ENCODE measurements around the gene SYNE4.
"Not testable (repeated sequence)": the region's sequence is repeated elsewhere in the genome, so short reads cannot be mapped to it uniquely, and the experiment has no call there.

The SYNE4 gene

GRCh38 chr19:35986111-35986510, 22.5 kb downstream of the SYNE4 start:
- Mint-ChIP-seq H3K27ac (no peak overlapping the region), H3K36me3 (peaks cover 2% of the 10 kb centered on the region), H3K4me1 (peaks cover 7% of the 10 kb centered on the region), H3K9me3 (no peaks in the 10 kb centered on the region), H3K4me3 (peak overlapping the region; percentile 71), H3K27me3 (peaks cover 22% of the 10 kb centered on the region)

GRCh38 chr19:35983177-35983576, 25.4 kb downstream of the SYNE4 start:
- H3K4me1 Mint-ChIP-seq = peaks cover 7% of the 10 kb centered on the region
- no peak overlapping the region for H3K4me3 Mint-ChIP-seq
- peaks cover 2% of the 10 kb centered on the region for H3K36me3 Mint-ChIP-seq
- no peak overlapping the region for H3K27ac Mint-ChIP-seq
- peaks cover 33% of the 10 kb centered on the region for H3K27me3 Mint-ChIP-seq
- no peaks in the 10 kb centered on the region for H3K9me3 Mint-ChIP-seq

GRCh38 chr19:35980997-35981396, 27.6 kb downstream of the SYNE4 start:
- H3K4me3 Mint-ChIP-seq, H3K36me3 Mint-ChIP-seq, H3K4me1 Mint-ChIP-seq, H3K27ac Mint-ChIP-seq, H3K9me3 Mint-ChIP-seq: not testable (repeated sequence)
- peaks cover 32% of the 10 kb centered on the region for H3K27me3 Mint-ChIP-seq

GRCh38 chr19:35978832-35979365, 29.7 kb downstream of the SYNE4 start:
- Mint-ChIP-seq H3K4me3 (no peak overlapping the region), H3K27me3 (peaks cover 19% of the 10 kb centered on the region), H3K4me1 (no peaks in the 10 kb centered on the region), H3K27ac (no peak overlapping the region), H3K9me3 (no peaks in the 10 kb centered on the region), H3K36me3 (no peaks in the 10 kb centered on the region)

GRCh38 chr19:35978271-35978670, 30.3 kb downstream of the SYNE4 start:
- no peaks in the 10 kb centered on the region for H3K4me1 Mint-ChIP-seq
- no peak overlapping the region for H3K27ac Mint-ChIP-seq
- H3K9me3 Mint-ChIP-seq = no peaks in the 10 kb centered on the region
- H3K4me3 Mint-ChIP-seq = no peak overlapping the region
- H3K36me3 Mint-ChIP-seq = no peaks in the 10 kb centered on the region
- H3K27me3 Mint-ChIP-seq = peaks cover 18% of the 10 kb centered on the region

- H3K4me1 Mint-ChIP-seq = no peaks in the 10 kb centered on the region
- no peaks in the 10 kb centered on the region for H3K9me3 Mint-ChIP-seq
- peaks cover 18% of the 10 kb centered on the region for H3K27me3 Mint-ChIP-seq
- peak overlapping the region; percentile 89 for H3K27ac Mint-ChIP-seq
- H3K36me3 Mint-ChIP-seq = no peaks in the 10 kb centered on the region
- H3K4me3 Mint-ChIP-seq = peak overlapping the region; percentile 5
These were observed 31.0 kb downstream of the SYNE4 start for GRCh38 chr19:35977446-35978222.

GRCh38 chr19:35975608-35976214, 32.9 kb downstream of the SYNE4 start:
- H3K4me3 Mint-ChIP-seq = no peak overlapping the region
- H3K9me3 Mint-ChIP-seq = no peaks in the 10 kb centered on the region
- H3K4me1 Mint-ChIP-seq = no peaks in the 10 kb centered on the region
- H3K36me3 Mint-ChIP-seq = no peaks in the 10 kb centered on the region
- H3K27ac Mint-ChIP-seq = no peak overlapping the region
- peaks cover 16% of the 10 kb centered on the region for H3K27me3 Mint-ChIP-seq

- Mint-ChIP-seq H3K27me3 (peaks cover 10% of the 10 kb centered on the region), H3K4me3 (no peak overlapping the region), H3K4me1 (peaks cover 3% of the 10 kb centered on the region), H3K9me3 (no peaks in the 10 kb centered on the region), H3K36me3 (no peaks in the 10 kb centered on the region), H3K27ac (peak overlapping the region; percentile 23)
These were observed 35.1 kb downstream of the SYNE4 start for GRCh38 chr19:35973487-35973886.

- no peak overlapping the region for H3K4me3 Mint-ChIP-seq
- peaks cover 3% of the 10 kb centered on the region for H3K4me1 Mint-ChIP-seq
- H3K9me3 Mint-ChIP-seq = no peaks in the 10 kb centered on the region
- H3K27me3 Mint-ChIP-seq = no peaks in the 10 kb centered on the region
- no peak overlapping the region for H3K27ac Mint-ChIP-seq
- no peaks in the 10 kb centered on the region for H3K36me3 Mint-ChIP-seq
These were observed 41.8 kb downstream of the SYNE4 start for GRCh38 chr19:35966771-35967170.

GRCh38 chr19:35963514-35963913, 45.1 kb downstream of the SYNE4 start:
- peaks cover 8% of the 10 kb centered on the region for H3K4me1 Mint-ChIP-seq
- no peak overlapping the region for H3K27ac Mint-ChIP-seq
- H3K36me3 Mint-ChIP-seq = no peaks in the 10 kb centered on the region
- no peak overlapping the region for H3K4me3 Mint-ChIP-seq
- H3K9me3 Mint-ChIP-seq = no peaks in the 10 kb centered on the region
- no peaks in the 10 kb centered on the region for H3K27me3 Mint-ChIP-seq

- peak overlapping the region; percentile 50 for H3K4me3 Mint-ChIP-seq
- no peak overlapping the region for H3K27ac Mint-ChIP-seq
- H3K36me3 Mint-ChIP-seq = no peaks in the 10 kb centered on the region
- H3K9me3 Mint-ChIP-seq = no peaks in the 10 kb centered on the region
- H3K27me3 Mint-ChIP-seq = no peaks in the 10 kb centered on the region
- peaks cover 37% of the 10 kb centered on the region for H3K4me1 Mint-ChIP-seq
These were observed 48.1 kb downstream of the SYNE4 start for GRCh38 chr19:35960432-35960972.

- Mint-ChIP-seq H3K27ac (no peak overlapping the region), H3K36me3 (no peaks in the 10 kb centered on the region), H3K4me1 (peaks cover 41% of the 10 kb centered on the region), H3K27me3 (no peaks in the 10 kb centered on the region), H3K4me3 (peak overlapping the region; percentile 33), H3K9me3 (no peaks in the 10 kb centered on the region)
These were observed 48.7 kb downstream of the SYNE4 start for GRCh38 chr19:35959968-35960320.

- Mint-ChIP-seq H3K27me3 (no peaks in the 10 kb centered on the region), H3K9me3 (no peaks in the 10 kb centered on the region), H3K27ac (no peak overlapping the region), H3K4me1 (peaks cover 44% of the 10 kb centered on the region), H3K4me3 (peak overlapping the region; percentile 75), H3K36me3 (no peaks in the 10 kb centered on the region)
These were observed 49.3 kb downstream of the SYNE4 start for GRCh38 chr19:35959040-35959967.

- Mint-ChIP-seq H3K4me3 (peak overlapping the region; percentile 75), H3K27me3 (no peaks in the 10 kb centered on the region), H3K27ac (no peak overlapping the region), H3K9me3 (no peaks in the 10 kb centered on the region), H3K4me1 (peaks cover 50% of the 10 kb centered on the region), H3K36me3 (no peaks in the 10 kb centered on the region)
These were observed 50.0 kb downstream of the SYNE4 start for GRCh38 chr19:35958660-35959039.

- Mint-ChIP-seq H3K4me1 (peaks cover 63% of the 10 kb centered on the region), H3K27ac (peak overlapping the region; percentile 82)
- not testable (repeated sequence) for H3K4me3 Mint-ChIP-seq, H3K27me3 Mint-ChIP-seq, H3K9me3 Mint-ChIP-seq, H3K36me3 Mint-ChIP-seq
These were observed 51.2 kb downstream of the SYNE4 start for GRCh38 chr19:35957411-35957810.
